Neuronal stem cell (in vitro differentiated cells): ENCODE results near the gene NOL4L.

Experiments used
- DNase-seq: peaks from one replicate; pipeline ENCODE4 v3.0.0-alpha.2; 2013; ENCODE audit warnings: low spot score
- H2AFZ ChIP-seq: one replicate; pipeline ENCODE4 v1.6.1; 2013; ENCODE audit warnings: mild to moderate bottlenecking, low read length, inconsistent platforms
- H2AK5ac ChIP-seq: 2 replicates; pipeline ENCODE4 v1.6.1; 2013; ENCODE audit warnings: low read depth, mild to moderate bottlenecking, inconsistent platforms, low read length, moderate library complexity, mixed read lengths
- H2BK120ac ChIP-seq: 2 replicates; pipeline ENCODE4 v1.6.1; 2013; ENCODE audit warnings: low read depth, mild to moderate bottlenecking, inconsistent platforms, low read length, moderate library complexity, mixed read lengths
- H2BK12ac ChIP-seq: one replicate; pipeline ENCODE4 v1.6.1; 2013; ENCODE audit warnings: low read length, inconsistent platforms
- H2BK15ac ChIP-seq: 2 replicates; pipeline ENCODE4 v1.6.1; 2013; ENCODE audit warnings: mild to moderate bottlenecking, low read length, inconsistent platforms, mixed read lengths
- H2BK5ac ChIP-seq: one replicate; pipeline ENCODE4 v1.6.1; 2013; ENCODE audit warnings: inconsistent platforms, mild to moderate bottlenecking, low read length, moderate library complexity
- H3K14ac ChIP-seq: one replicate; pipeline ENCODE4 v1.6.1; 2013; ENCODE audit warnings: low read length, inconsistent platforms
- H3K18ac ChIP-seq: 2 replicates; pipeline ENCODE4 v1.6.1; 2013; ENCODE audit warnings: low read length, inconsistent platforms
- H3K23ac ChIP-seq: 2 replicates; pipeline ENCODE4 v1.6.1; 2013; ENCODE audit warnings: low read depth, mild to moderate bottlenecking, mixed read lengths, low read length, inconsistent platforms; ENCODE audit not compliant: poor library complexity
- H3K27ac ChIP-seq: replicated peaks from 3 replicates; pipeline ENCODE4 v1.5.1; 2013; ENCODE audit warnings: low read length, inconsistent platforms
- H3K27me3 ChIP-seq, 3 experiments: 2 replicates each; pipeline ENCODE4 v1.6.1; 2013; ENCODE audit warnings: low read length in 3 of 3, mild to moderate bottlenecking in 2 of 3, inconsistent platforms in 1 of 3, low read depth in 1 of 3, mixed read lengths in 1 of 3, moderate library complexity in 1 of 3; ENCODE audit not compliant: control insufficient read depth in 3 of 3, insufficient read depth in 3 of 3
- H3K36me3 ChIP-seq, 2 donors: replicated peaks in 1 of 2; 2 replicates each; pipeline ENCODE4 v1.6.1; 2013; ENCODE audit warnings: low read length in 2 of 2; ENCODE audit not compliant: control insufficient read depth in 2 of 2, insufficient read depth in 2 of 2
- H3K4ac ChIP-seq: 2 replicates; pipeline ENCODE4 v1.6.1; 2013; ENCODE audit warnings: inconsistent platforms, mild to moderate bottlenecking, low read length, moderate library complexity
- H3K4me1 ChIP-seq, 2 donors: 1 replicate in 1 of 2; 2 replicates in 1 of 2; pipeline ENCODE4 v1.6.1; 2013; ENCODE audit warnings: low read length in 2 of 2, low read depth in 1 of 2; ENCODE audit not compliant: control insufficient read depth in 2 of 2, insufficient read depth in 1 of 2
- H3K4me2 ChIP-seq: one replicate; pipeline ENCODE4 v1.6.1; 2013; ENCODE audit warnings: mild to moderate bottlenecking, low read length, inconsistent platforms; ENCODE audit not compliant: insufficient read depth, poor library complexity, severe bottlenecking
- H3K4me3 ChIP-seq, 2 donors: 2 replicates each; pipeline ENCODE4 v1.5.1; 2013; ENCODE audit warnings: low read length in 2 of 2, mild to moderate bottlenecking in 2 of 2, inconsistent platforms in 1 of 2, moderate library complexity in 1 of 2
- H3K79me1 ChIP-seq: one replicate; pipeline ENCODE4 v1.6.1; 2013; ENCODE audit warnings: low read depth, mild to moderate bottlenecking, inconsistent platforms, low read length, moderate library complexity
- H3K9ac ChIP-seq: one replicate; pipeline ENCODE4 v1.6.1; 2013; ENCODE audit warnings: mild to moderate bottlenecking, low read depth, low read length, inconsistent platforms; ENCODE audit not compliant: poor library complexity
- H3K9me3 ChIP-seq, 2 donors: replicated peaks in 1 of 2; 2 replicates each; pipeline versions ENCODE3 to v1.6.1; 2013; ENCODE audit warnings: low read length in 2 of 2, mild to moderate bottlenecking in 2 of 2, inconsistent platforms in 1 of 2, low read depth in 1 of 2, mixed read lengths in 1 of 2, moderate library complexity in 1 of 2; ENCODE audit not compliant: control insufficient read depth in 2 of 2, insufficient read depth in 1 of 2
- H4K8ac ChIP-seq: one replicate; pipeline ENCODE4 v1.6.1; 2013; ENCODE audit warnings: low read depth, mild to moderate bottlenecking, inconsistent platforms, low read length, moderate library complexity
- H4K91ac ChIP-seq: one replicate; pipeline ENCODE4 v1.6.1; 2013; ENCODE audit warnings: low read length, low read depth, mild to moderate bottlenecking, inconsistent platforms; ENCODE audit not compliant: poor library complexity
- WGBS, 2 donors: extraction: QIAGEN DNeasy Blood & Tissue Kit; methylation state at CpG; one replicate each; pipeline ENCODE4 v1.1.7; 2013; ENCODE audit warnings: missing lambda C conversion rate in 2 of 2, mixed read lengths in 1 of 2; ENCODE audit not compliant: insufficient read length in 2 of 2, insufficient replicate concordance in 1 of 2; ENCODE audit errors: extremely low coverage in 2 of 2; 5-methylcytosine and 5-hydroxymethylcytosine counted together

NOL4L gene

DNA sequence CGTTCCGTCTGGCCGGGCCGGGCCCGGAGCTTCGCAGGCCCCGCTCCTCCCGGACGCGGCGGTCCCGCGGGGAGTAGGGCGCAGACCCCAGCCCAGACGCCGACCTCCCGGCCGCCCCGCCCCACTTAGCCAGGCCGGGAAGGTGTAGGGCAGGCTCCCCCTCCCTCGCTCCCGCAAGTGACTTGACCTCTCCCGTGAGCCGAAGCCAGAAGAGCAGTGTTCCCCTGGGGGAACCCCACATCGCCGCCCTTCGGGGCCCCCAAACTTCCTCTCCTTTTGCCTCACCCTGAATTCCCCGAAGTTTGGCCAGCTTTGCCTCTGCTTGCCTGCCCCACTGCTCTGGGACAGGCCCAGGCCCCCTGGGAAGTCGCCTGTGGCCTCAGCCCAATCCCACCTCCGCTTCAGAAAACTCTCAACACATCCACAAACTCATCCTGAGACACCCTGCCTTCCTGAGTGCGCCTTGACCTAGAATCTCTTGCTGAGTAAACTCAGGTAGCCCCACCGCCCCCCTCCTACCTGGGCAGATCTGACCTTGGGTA is 524 bp upstream of the NOL4L start:
- DNase-seq = no peak
- H3K27ac ChIP-seq = no peak overlapping the region
- peaks cover 0 to 47% (median 17%) of the 10 kb centered on the region in 3 experiments for H3K27me3 ChIP-seq

DNA sequence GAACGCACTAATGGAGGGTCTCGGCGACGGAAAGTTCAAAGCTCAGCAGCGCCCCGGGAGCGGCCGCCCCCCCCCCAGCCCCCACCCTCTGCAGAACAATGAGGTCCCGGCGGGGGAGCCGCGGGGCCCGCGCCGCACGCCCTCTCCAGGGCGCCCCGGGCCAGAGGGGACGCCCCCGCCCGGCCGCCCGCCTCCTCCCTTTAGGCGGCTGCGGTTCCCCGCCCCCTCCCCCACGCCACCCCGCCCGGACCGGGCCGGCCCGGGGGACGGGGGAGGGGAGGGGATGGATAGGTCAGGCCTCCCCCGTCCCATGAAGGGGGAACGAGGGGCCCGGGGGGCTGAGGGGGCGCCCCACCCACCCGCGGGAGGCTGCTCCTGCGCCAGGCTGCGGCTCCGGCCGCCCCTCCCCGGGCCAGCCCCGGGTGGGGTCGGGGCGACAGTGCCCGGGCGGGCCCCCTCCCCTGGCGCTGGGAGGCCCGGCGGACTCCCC is 1.5 kb downstream of the NOL4L start:
- H3K27me3 ChIP-seq = peaks cover 0 to 34% (median 17%) of the 10 kb centered on the region in 3 experiments
- no peaks in the 10 kb centered on the region for H3K79me1 ChIP-seq
- H3K4ac ChIP-seq = no peak overlapping the region
- H3K18ac ChIP-seq = peak overlapping the region; percentile 42
- no peak overlapping the region for H2BK12ac ChIP-seq
- no peak overlapping the region for H4K91ac ChIP-seq
- peak overlapping the region; percentile 15 for H3K9ac ChIP-seq
- no peak overlapping the region for H2AK5ac ChIP-seq
- DNase-seq = no peak
- no peak overlapping the region for H3K27ac ChIP-seq
- no peaks in the 10 kb centered on the region for H3K36me3 ChIP-seq
- no peak overlapping the region for H2BK120ac ChIP-seq
- peak overlapping the region; percentile 68 to 72 for H3K4me3 ChIP-seq
- peak overlapping the region; percentile 82 for H2BK15ac ChIP-seq
- H3K9me3 ChIP-seq = no peaks in the 10 kb centered on the region
- no peak overlapping the region for H4K8ac ChIP-seq
- H3K4me1 ChIP-seq = peaks cover 25 to 26% of the 10 kb centered on the region in 2 donors
- H2AFZ ChIP-seq = peak overlapping the region; percentile 92
- no peak overlapping the region for H3K14ac ChIP-seq
- H3K4me2 ChIP-seq = peak overlapping the region; percentile 95
- H2BK5ac ChIP-seq = no peak overlapping the region
- no CpG with 5 or more reads among the region's 52 CpGs for WGBS, 2 donors
- no peak overlapping the region for H3K23ac ChIP-seq

More for the DNA sequence above, 524 bp upstream of the NOL4L start:
- peak overlapping the region in 1 of 2 donors; percentile 72 for H3K4me3 ChIP-seq
- no peak overlapping the region for H2BK5ac ChIP-seq
- H3K9ac ChIP-seq = no peak overlapping the region
- H3K23ac ChIP-seq = no peak overlapping the region
- no peak overlapping the region for H4K91ac ChIP-seq
- H3K4me1 ChIP-seq = peaks cover 22 to 23% of the 10 kb centered on the region in 2 donors
- WGBS, 2 donors = no CpG with 5 or more reads among the region's 32 CpGs
- H2BK15ac ChIP-seq = peak overlapping the region; percentile 20
- H2BK12ac ChIP-seq = no peak overlapping the region
- H3K4me2 ChIP-seq = peak overlapping the region; percentile 95
- H3K9me3 ChIP-seq = no peaks in the 10 kb centered on the region
- no peak overlapping the region for H2BK120ac ChIP-seq
- H3K79me1 ChIP-seq = no peaks in the 10 kb centered on the region
- H3K14ac ChIP-seq = no peak overlapping the region
- peak overlapping the region; percentile 97 for H2AFZ ChIP-seq
- no peak overlapping the region for H3K4ac ChIP-seq
- no peaks in the 10 kb centered on the region for H3K36me3 ChIP-seq
- H2AK5ac ChIP-seq = peak overlapping the region; percentile 58
- peak overlapping the region; percentile 74 for H3K18ac ChIP-seq
- no peak overlapping the region for H4K8ac ChIP-seq

DNA sequence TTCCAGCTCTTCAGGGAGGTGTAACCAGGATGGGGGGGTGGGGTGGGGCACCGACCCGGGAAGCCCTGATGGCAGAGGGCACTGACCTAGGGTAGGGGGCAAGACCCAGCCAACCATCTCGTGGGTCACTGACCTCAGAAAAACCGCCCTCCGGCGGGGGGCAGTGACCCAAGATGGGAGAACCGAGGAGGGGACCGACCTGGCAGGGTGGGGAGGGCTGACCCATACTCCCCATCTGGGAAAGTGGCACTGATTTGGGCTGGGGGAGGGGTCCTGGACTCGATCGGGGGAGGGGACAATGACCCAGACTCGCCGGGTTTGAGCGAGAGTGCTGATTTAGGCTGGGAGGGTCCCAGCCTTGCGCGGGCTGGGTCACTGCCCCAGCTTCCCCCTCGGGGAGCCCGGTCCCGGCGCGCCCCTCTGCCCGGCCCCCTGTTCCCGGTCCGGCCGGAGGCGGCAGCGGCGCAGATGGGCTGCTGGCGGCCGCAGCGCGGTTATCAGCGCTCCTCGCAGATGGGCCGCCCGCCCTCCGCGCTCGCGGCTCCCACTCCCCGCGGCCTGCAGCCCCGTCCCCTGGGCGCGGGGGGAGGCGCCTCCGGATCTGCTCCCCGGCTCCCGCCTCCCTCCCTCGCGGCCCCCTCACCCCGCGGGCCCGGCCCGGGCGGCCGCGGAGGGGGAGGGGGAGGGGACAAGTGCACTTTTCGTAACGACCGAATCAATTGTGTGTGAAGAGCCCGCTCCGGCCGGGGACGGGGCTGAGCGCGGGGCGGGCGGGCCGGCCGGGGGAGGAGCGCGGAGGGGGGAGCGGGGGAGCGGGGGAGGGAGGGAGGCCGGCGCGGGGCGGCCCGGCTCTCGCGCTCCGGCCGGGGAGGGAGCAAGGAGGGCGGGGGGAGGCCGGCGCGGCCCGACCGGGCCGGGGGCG is 2.2 kb downstream of the NOL4L start:
- no CpG with 5 or more reads among the region's 91 CpGs for WGBS, 2 donors
- H3K14ac ChIP-seq = no peak overlapping the region
- no peak overlapping the region for H4K8ac ChIP-seq
- peak overlapping the region; percentile 39 for H3K4ac ChIP-seq
- peaks cover 0 to 28% (median 17%) of the 10 kb centered on the region in 3 experiments for H3K27me3 ChIP-seq
- peak overlapping the region; percentile 95 for H3K4me2 ChIP-seq
- peak overlapping the region; percentile 96 for H3K18ac ChIP-seq
- H2AK5ac ChIP-seq = peak overlapping the region; percentile 96
- H3K9me3 ChIP-seq = no peaks in the 10 kb centered on the region
- peaks cover 23 to 26% of the 10 kb centered on the region in 2 donors for H3K4me1 ChIP-seq
- H3K27ac ChIP-seq = peak overlapping the region; percentile 49
- H3K79me1 ChIP-seq = no peaks in the 10 kb centered on the region
- H2BK12ac ChIP-seq = peak overlapping the region; percentile 80
- H2BK5ac ChIP-seq = peak overlapping the region; percentile 84
- peak overlapping the region; percentile 68 to 77 for H3K4me3 ChIP-seq
- H3K9ac ChIP-seq = peak overlapping the region; percentile 65
- H2AFZ ChIP-seq = peak overlapping the region; percentile 92
- peak overlapping the region; percentile 34 for H4K91ac ChIP-seq
- no peaks in the 10 kb centered on the region for H3K36me3 ChIP-seq
- H2BK15ac ChIP-seq = peak overlapping the region; percentile 76
- peak overlapping the region; percentile 61 for H2BK120ac ChIP-seq
- peak; percentile 67 for DNase-seq
- H3K23ac ChIP-seq = peak overlapping the region; percentile 62
